MM.1S (cell line): ENCODE measurements around the gene REL.

Source experiments
- CTCF ChIP-seq: fragments of 300-600 bp; sonication (generic); IDR thresholded peaks from 2 replicates; pipeline ENCODE4 v1.5.1; 2016; ENCODE audit warnings: antibody characterized with exemption, low read length, mixed read lengths
- EZH2 ChIP-seq: fragments of 300-600 bp; sonication (generic); optimal IDR thresholded peaks from 2 replicates; pipeline ENCODE3; 2017; ENCODE audit warnings: low read depth, mild to moderate bottlenecking, antibody characterized with exemption, low read length, mixed read lengths

- TF ChIP-seq CTCF (no peak), EZH2 (no peak)
Measured at GRCh38 chr2:60957224-60957623, 75.8 kb downstream of the REL start.
